A172 (cell line): ENCODE measurements around the gene SCRG1. TPM values are rescaled to one million over a fixed set of nuclear protein-coding genes. Genes with fewer than 3 reads are reported as not detected.
A peak's percentile ranks its signal among the peaks of the same experiment; 100 is the strongest.

Experiments used
- DNase-seq: peaks from one replicate; pipeline ENCODE4 v3.0.0-alpha.2; 2015; ENCODE audit warnings: low spot score
- total RNA-seq: library from RNA; depleted of rRNA; stranded (reverse); fragments of >200 nt; shearing (Covaris generic); gene quantifications from 2 replicates; pipeline ENCODE4 v1.2.3, GENCODE V29; 2014; rRNA removed

Gene SCRG1
- not detected in 2 replicates for total RNA-seq

DNA sequence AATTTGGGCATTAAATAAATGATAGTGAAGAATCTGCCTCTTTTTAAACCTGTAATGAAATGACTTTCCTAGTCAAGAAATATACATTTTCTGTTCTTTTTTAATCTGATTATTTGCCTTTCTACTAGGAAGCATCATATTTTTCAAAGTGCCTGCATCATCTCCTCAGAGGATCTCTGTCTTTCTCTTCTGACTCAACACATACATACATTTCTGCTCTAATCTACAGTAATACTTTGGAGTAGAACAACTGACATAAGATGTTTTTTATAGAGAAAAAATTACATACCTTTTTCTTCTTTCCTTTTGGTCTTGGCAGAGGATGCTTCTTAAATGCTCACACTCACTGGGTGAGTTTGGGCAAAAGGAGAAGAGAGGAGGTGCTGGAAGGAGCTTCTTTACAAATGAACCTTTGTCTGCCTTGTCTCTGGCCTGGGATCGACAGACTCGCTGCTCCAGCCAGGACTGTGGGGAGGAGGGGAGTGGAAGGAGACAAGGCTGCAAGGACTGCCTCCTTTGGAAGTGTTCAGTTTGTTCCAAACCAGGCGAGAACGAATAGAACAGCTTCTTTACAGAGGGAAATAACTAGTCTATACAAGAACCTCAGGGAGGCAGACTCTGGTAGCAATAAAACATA lies at the start of gene SCRG1:
Gene SCRG1 (minus strand): TSS at position 338 of the 637 bp plus-strand sequence. CDS start 7,702 bp downstream, outside the sequence.
- DNase-seq: no peak

DNA sequence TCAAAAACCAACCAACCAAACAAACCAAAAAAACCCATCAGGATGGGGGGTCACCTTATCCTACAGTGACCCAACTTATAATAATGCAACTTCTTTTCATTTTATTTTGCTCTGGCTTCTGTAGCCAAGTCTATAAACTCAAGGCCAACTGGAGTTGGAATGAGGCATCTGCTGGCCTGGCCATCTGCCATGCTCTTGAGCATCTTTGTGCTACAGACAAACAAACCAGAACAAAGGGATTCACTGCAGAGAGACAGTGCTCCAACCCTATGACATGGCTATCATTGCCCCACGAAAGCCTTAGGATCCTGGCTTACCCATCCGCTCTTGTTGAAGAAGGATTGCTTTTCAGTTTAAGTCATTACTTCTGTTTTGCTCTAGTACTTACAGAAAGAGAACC lies 49.2 kb upstream of the SCRG1 start:
- DNase-seq: peak; percentile 18

DNA sequence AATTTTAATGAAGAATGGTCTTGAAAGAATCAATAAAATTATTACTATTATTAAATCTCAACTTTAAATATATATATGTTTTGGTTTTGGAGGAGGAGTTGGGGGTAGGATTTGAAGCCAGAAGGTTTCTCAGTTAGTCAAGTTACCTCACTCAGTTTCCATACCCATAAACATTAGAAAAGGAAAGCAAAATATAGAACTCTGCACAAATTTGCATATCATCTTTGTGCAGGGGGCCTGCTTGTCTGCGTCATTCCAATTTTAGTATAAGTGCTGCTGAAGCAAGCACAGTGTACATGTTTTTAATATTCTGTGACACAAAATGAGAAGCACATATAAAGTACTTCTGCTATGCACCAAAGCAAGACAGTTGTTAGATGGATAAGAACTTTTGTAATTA lies 47.5 kb upstream of the SCRG1 start:
- DNase-seq: no peak

DNA sequence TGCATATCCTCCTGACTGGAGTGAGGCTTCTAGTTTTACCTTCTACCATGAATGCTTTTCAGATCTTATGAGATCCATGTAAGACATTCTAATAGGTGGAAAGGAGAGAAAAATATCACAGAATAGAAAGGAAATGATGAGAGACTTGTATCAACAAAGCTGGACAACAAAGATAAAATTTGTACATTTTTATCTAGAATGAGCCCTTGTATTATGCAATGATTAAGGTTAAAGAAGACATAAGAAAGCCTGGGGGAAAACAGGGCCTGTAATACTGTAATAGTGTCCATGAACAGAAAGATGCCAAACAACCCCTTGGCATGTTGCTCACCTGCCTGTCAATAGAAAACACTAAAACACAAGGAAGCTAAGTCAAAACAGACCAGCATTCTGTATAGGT lies 44.2 kb upstream of the SCRG1 start:
- DNase-seq: no peak

DNA sequence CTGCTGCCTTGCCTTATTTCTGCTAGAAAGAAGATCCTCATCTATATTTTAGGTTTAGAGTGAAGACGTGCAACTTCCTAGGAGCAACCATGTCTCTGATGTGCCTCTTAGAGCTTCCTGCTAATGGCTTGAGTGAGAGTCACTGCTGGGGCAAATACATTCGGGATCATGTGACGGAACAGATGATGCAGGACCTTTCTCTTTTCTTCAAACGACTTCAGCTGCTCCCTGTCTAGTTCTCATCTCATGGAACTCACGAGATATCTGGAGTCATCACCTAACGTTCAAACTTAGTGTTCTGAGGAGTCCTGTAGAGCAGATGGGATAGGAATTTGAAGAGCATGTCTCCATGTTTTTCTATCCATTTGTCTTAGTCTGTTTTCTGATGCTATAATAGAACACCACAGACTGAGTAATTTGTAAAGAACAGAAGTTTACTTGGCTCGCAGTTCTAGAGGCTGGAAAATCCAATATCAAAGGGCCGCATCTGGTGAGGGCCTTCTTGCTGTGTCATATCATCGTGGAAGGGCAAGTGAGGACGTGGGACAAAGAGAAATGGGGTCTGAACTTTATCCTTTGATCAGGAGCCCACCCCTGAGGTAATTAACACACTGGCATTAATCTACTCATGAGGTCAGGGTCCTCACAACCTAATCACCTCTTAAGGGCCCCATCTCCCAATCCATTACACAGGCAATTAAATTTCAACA lies 43.5 kb upstream of the SCRG1 start:
- no peak for DNase-seq

DNA sequence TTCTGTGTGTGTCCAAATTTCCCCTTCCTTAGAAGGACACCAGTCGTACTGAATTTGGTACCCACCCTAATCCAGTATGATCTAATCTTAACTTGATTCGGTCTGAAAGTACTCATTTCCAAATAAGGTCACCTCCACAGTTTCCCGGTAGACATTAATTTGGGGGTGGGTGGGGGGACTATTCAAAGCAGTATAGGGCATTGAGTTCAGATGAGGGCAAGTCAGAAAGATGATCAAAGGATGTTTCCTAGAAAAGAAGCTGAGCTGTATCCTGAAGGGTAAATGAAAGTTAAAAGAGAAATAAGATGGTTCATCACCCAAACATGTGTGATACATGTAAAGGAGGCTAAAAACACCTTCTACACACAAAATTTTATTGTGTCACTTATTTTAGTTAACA lies 42.0 kb upstream of the SCRG1 start:
- DNase-seq: no peak

DNA sequence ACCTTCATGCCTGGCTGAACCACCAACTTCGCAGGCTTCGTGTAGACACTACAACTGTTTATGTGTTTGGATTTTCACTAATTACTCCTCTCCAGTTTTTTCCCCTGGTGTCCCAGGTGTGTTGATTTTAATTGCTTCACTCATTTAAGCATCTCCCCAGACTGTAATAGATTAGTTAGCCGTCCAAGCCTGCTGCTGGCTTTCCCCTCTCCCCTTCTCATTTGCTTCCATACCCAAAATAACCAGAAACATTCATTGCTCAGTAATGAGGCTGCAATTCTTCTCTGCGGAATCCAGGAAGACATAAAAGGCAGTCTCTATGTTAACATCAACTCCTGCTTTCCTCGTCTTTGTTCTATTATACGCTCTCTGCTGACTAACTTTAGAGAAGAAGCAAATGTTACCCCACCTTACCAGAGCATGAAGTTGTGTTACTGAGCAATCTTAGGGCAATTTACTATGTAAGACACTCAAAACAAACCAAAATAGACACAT lies 37.9 kb upstream of the SCRG1 start:
- no peak for DNase-seq

DNA sequence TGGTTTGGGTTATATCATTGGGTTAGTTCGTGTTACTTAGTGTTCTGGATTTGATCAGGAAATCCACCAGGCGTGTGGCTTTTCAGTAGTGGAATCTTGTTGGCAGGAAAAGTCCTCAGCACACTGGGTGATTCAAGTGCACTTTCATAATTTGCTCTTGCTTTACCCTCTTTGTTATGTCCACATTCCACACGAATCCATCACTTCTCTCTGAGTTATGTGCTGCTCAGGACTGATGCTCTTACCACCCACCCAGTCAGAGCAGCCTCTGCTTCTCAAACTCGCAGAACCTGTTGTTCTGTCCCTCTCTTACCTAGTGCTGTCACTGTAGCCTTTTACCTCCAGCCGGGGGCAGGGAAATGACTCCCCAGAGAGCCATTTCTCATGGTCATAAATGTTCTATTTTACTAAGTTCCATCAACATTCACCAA lies 37.2 kb upstream of the SCRG1 start:
- DNase-seq: no peak

DNA sequence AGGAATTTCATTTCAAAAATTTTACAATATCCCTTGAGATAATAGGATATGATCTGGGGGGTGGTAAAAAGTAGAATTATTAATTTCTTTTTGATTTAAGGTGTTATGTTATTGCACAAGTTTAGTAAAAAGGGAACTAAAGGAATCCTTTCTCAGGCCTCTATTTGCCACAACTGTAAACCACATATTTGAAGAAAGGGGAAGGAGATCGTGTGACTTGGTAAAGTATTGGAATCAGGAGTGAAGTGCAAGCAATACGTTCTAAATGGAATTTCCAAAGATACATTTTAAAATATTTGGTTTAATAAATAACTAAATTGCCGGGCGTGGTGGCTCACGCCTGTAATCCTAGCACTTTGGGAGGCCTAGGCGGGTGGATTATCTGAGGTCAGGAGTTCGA lies 35.3 kb upstream of the SCRG1 start:
- DNase-seq: no peak

DNA sequence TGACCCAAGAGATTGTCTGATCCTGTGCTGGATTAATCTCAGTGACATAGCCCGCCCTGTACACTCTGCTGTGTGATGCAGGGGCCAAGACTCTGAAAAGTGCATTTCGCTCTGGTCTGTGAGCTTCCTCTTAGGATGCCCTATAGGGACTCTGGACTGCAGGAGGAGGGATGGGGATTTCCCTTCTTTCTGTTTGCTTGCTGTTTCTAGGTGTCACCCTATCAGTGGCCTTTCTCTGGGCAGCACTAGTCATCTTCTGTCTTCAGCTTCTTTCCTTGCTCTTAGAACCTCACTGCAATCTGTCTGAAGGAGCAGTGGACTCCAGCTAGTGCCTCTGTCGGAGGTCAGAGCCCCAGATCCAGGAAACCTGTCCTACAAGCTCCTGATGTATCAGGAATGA lies 34.5 kb upstream of the SCRG1 start:
- no peak for DNase-seq

DNA sequence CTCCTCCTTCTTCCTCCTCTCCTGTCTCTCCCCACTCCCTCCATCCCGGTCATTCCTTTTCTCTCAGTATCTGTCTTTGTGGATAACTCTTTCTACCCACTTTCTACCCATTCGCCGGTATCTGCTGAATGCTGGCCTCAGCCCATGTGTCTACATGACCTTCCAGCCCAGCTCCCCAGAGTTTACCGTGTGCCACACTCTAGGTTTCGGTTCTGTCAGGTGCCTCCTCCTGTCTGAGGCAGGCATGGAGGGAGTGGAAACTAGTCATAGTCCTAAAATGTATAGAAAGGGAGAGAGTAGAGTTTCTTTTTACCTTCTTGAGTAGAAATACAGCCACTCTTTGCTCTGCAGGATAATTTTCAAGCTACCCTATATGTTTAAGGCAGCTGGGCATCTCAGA lies 33.5 kb upstream of the SCRG1 start:
- no peak for DNase-seq

DNA sequence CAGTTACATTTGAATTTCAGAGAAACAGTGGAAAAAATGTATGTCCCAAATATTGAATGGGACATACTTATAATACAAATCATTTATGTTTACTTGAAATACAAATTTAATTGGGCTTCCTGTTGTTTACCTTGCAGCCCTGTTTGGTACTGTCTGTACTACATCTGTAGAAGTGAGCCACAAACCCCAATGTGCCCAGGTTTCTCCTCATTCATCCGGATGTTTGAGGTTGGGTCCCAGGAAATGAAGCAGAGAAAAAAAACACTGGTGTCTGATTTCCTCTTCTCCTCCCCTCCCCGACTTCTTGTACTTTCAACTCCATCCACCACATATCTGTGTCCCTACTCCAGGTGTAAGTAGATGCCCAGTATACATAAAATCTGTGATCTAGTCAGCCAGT lies 27.1 kb upstream of the SCRG1 start:
- no peak for DNase-seq

DNA sequence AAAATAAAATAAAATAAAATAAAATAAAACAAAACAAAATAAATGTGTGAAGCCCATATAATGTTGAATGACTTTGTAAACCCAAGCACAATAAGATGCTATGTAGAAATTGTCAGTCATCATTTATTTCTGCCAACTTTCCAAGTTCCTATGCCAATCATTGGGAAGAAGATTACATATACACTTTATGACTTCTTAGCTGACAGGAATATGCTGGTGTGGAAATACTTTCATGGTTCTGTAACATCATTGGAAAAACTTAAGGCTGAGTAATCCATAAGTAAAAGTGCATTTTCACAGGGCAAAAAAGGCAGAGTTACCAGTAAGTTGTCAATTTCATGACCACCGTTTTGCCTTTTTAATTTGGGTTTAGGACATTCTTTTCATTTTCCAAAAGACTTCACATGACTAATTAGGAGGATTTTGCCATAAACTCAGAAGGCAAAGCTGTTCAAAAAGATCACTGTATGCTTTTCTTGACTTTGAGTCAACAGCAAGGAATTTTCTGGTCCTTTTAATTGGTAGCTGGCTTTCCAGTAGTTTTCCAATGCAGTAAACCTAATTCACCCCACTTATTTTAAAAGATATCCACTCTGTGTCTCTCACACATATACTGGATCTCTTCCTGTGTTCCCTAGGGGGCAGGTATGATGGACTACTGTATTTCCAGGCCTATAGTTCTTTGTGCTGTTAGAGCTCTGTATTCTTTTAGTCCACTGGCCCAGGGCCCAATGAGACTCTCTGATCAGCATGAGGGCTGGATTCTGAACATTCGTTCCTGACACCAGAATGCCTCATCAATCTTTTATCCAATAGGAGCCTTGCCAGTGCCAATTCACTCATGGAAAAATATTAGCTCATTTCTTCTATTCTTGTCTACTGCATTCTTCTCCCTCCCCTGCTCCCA lies 26.2 kb upstream of the SCRG1 start:
- DNase-seq: peak; percentile 25

DNA sequence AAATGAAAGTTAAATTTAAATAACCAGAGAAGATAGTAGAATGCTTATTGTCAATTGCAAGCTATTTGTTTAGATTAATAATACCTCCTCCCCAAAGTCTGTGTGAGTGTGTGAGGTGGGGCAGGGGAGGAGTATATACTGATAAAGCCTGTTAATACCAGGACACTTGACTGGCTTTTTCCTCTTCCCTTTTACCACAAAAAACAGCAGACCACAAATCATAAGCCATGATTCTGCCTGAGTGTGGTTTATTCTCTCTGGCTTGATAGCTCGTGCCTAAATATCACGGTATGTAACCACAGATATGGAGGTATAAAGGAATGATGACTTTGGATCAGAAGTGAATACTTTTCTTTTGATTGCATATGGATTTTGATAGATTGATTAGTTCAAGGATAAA lies 21.9 kb upstream of the SCRG1 start:
- DNase-seq: no peak

DNA sequence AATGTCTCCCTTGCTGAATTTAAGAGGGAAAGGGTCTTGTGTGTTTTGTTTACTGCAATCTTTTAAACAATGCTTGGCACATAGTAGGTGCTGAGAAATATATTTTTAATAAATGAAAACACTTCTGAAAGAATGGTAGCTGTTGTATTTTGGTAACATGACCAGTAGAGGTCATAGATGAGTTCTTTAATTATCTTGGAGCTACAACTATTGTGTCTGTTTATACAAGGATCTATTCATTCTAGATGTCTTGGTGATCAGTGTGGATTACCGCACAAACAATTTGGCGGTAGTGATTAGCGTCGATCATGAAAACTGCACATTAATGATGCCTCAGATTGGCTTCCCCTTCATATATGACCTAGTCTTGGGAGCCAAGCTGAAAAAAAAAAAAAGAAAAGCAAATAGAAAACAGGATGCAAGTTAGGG lies 21.4 kb upstream of the SCRG1 start:
- DNase-seq: peak; percentile 24

DNA sequence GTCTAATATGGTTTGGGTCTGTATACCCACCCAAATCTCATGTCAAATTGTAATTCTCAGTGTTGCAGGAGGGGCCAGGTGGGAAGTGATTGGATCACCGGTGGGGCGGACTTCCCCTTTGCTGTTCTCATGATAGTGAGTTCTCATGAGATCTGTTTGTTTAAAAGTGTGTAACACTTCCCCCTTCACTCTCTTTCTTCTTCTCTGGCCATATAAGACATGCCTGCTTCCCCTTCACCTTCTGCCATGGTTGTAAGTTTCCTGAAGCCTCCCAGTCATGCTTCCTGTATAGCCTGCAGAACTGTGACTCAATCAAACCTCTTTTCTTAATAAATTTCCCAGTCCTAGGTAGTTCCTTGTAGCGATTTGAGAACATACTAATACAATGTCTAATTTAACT lies 19.7 kb upstream of the SCRG1 start:
- DNase-seq: no peak

DNA sequence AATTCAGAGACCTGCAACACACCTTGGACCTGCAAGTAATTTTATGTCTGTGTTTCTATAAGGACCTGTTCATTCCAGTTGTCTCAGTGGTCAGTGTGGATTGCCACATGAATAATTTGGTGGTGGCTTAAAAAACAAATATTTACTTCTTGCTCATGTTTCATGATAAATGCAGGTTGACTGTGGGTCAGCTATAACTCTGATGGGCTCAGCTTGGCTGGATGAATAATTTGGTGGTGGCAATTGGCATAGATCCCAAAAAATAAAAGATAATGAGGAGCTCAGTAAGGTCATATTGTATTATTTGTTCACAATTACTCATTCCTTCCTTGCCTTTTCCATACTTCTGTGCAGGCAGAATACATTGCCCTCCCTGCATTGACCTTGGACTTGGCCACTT lies 18.9 kb upstream of the SCRG1 start:
- no peak for DNase-seq

DNA sequence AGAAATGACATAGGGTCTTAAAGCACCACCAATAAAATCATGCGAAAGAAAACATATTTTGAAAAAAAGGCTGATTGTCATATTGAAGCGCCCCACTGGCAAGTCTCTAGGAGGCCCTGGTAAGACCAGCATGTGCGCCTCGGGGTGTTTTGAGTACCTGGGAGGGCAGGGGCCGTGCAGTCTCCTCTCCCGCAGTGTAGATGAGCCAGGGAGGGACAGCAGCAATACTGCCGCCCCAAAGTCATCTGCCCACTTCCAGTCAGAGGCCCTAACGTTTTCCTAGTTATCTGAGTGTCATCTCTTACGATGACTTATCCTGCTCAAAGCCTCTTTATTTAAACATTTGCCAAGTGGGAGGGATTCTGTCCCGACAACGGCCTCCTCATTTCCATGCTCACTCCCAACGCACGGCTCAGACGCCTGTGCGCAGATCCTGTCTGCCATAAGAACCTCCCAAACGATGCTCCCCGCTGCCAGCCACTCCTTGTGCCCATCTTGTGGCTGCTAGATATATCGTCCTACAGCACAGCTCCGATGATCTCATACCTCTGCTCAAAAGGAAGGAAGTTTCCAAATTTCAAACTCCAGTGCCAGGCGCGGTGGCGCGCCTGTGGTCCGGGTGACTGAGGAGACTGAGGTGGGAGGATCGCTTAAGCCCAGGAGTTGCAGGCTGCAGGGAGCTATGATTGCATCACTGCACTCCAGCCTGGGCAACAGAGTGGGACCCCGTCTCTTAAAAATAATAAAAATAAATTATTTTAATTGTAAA lies 17.2 kb upstream of the SCRG1 start:
- DNase-seq: peak; percentile 78

DNA sequence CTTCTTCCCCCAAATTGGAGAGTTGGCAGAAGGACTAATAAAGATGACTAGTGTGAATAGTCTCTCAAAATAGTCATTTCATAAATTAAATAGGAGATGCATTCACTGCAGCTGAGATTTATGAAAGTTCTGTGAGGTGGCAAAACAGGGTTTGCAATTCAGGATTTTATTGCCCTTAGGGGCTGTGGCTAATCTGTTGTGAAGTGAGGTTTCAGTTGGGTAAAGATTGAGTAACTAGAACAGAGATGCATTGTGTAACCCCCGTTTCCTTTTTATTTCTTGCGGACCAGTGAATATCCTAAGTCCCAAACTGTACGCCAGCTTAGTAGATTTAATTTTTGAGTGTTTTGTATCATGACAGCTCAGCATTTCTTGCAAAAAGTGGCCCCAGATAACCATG lies 16.2 kb upstream of the SCRG1 start:
- no peak for DNase-seq

DNA sequence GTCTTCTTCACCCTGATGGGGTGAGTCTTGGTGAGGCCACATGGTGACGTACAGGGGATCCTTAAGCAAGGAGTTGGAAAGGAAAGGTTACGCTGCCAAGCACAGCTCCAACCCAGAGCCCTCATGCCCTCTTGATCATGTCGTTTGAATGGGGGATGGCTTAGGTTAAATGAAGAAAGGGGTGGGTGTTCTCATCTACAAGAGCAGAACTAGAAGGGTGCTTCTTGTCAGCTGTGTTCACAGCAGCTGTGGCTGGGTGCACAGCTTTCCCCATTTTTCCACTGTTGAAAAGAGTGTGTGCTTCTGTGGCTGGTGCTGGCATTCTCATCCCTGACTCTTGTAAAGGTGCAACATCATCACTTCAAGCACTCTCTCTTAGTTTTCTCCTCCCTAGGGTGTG lies 15.5 kb upstream of the SCRG1 start:
- no peak for DNase-seq

DNA sequence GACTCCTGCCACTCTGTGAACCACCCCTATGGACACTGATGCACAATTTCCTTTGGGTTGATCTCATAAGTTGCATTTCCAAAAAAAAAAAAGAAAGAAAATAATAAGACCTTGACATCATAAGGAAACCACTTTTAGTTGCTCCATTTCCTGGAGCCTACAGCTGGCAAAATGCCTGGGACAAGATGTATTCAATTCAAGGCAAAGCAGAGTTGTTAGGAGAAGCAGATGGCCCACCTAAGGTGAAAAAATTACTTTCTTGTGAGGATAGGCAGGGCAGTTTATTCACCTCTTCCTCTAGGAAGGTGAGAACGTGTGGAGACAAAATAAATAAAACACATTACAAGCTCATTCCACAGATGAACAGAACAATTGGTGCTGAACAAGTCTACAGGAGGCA lies 14.1 kb upstream of the SCRG1 start:
- no peak for DNase-seq
